WTC11 (cell line): ENCODE measurements around the gene USP15. TPM values are rescaled to one million over a fixed set of nuclear protein-coding genes. Genes with fewer than 3 reads are reported as not detected.

Experiments used
- ATAC-seq: fragments of 200-7000 bp; cut with Tn5 transposase; 2 replicates; pipeline ENCODE4 v1.10.0; 2021; ENCODE audit warnings: mild to moderate bottlenecking, moderate library complexity
- CTCF ChIA-PET: fragments of 300-600 bp; sonication (Branson Sonifier 250); formaldehyde crosslinking; loops from one replicate; lab custom pipeline; 2021; ENCODE audit warnings: antibody characterized with exemption; lab: Charles Lee
- POLR2A ChIA-PET: fragments of 350-600 bp; sonication (Branson Sonifier 250); formaldehyde crosslinking; loops from one replicate; lab custom pipeline; 2021; ENCODE audit warnings: antibody characterized with exemption; lab: Charles Lee
- DNase-seq: peaks from one replicate; pipeline ENCODE4 v3.0.0; 2021; ENCODE audit warnings: low spot score
- H3K27ac Mint-ChIP-seq: 2 replicates; pipeline ENCODE4 v1.8.0; 2021; ENCODE audit warnings: mixed read lengths
- H3K27me3 Mint-ChIP-seq: 2 replicates; pipeline ENCODE4 v1.8.0; 2021; ENCODE audit warnings: low read depth, mild to moderate bottlenecking, moderate library complexity, mixed read lengths
- H3K36me3 Mint-ChIP-seq: 2 replicates; pipeline ENCODE4 v1.8.0; 2021; ENCODE audit warnings: mixed read lengths
- H3K4me1 Mint-ChIP-seq: 2 replicates; pipeline ENCODE4 v1.8.0; 2022; ENCODE audit warnings: mixed read lengths
- H3K4me3 Mint-ChIP-seq: 2 replicates; pipeline ENCODE4 v1.8.0; 2021; ENCODE audit warnings: mild to moderate bottlenecking, moderate library complexity, mixed read lengths
- H3K9me3 Mint-ChIP-seq: 2 replicates; pipeline ENCODE4 v1.8.0; 2021; ENCODE audit warnings: mixed read lengths
- CREM ChIP-seq: sonication (generic); formaldehyde crosslinking; IDR thresholded peaks from 2 replicates; pipeline ENCODE4 v1.8.1; 2022; ENCODE audit warnings: mild to moderate bottlenecking, missing genetic modification reagents, moderate library complexity
- FOXJ3 ChIP-seq: sonication (generic); formaldehyde crosslinking; IDR thresholded peaks from 2 replicates; pipeline ENCODE4 v1.9.0; 2021; ENCODE audit warnings: missing genetic modification reagents, mild to moderate bottlenecking, borderline replicate concordance
- HMGA2 ChIP-seq: fragments of 250-450 bp; sonication (Bioruptor Pico); IDR thresholded peaks from 2 replicates; pipeline ENCODE4 v1.4.0; 2021; ENCODE audit warnings: mild to moderate bottlenecking, moderate library complexity
- JUN ChIP-seq: sonication (generic); formaldehyde crosslinking; IDR thresholded peaks from 2 replicates; pipeline ENCODE4 v1.8.0; 2023; ENCODE audit warnings: mild to moderate bottlenecking, missing genetic modification reagents
- RORB ChIP-seq: fragments of 250-450 bp; sonication (Bioruptor Pico); IDR thresholded peaks from 2 replicates; pipeline ENCODE4 v1.9.0; 2021; ENCODE audit warnings: mild to moderate bottlenecking
- SOX15 ChIP-seq: fragments of 250-450 bp; sonication (Bioruptor Pico); IDR thresholded peaks from 2 replicates; pipeline ENCODE4 v1.9.0; 2021; ENCODE audit warnings: mild to moderate bottlenecking
- TEAD1 ChIP-seq: sonication (generic); formaldehyde crosslinking; IDR thresholded peaks from 2 replicates; pipeline ENCODE4 v1.8.0; 2022; ENCODE audit warnings: mild to moderate bottlenecking, missing genetic modification reagents
- ZBTB21 ChIP-seq: sonication (generic); formaldehyde crosslinking; IDR thresholded peaks from 2 replicates; pipeline ENCODE4 v1.8.1; 2023; ENCODE audit warnings: mild to moderate bottlenecking, missing genetic modification reagents, borderline replicate concordance
- ZNF219 ChIP-seq: sonication (generic); formaldehyde crosslinking; IDR thresholded peaks from 2 replicates; pipeline ENCODE4 v1.8.0; 2023; ENCODE audit warnings: missing genetic modification reagents, mild to moderate bottlenecking, borderline replicate concordance
- ZNF263 ChIP-seq: sonication (generic); formaldehyde crosslinking; IDR thresholded peaks from 2 replicates; pipeline ENCODE4 v1.8.1; 2022; ENCODE audit warnings: low read depth, mild to moderate bottlenecking, moderate library complexity, missing genetic modification reagents
- ZNF317 ChIP-seq: sonication (generic); formaldehyde crosslinking; IDR thresholded peaks from 2 replicates; pipeline ENCODE4 v1.8.1; 2023; ENCODE audit warnings: low read depth, mild to moderate bottlenecking, moderate library complexity, missing genetic modification reagents, borderline replicate concordance
- ZNF423 ChIP-seq: fragments of 250-450 bp; sonication (Bioruptor Pico); IDR thresholded peaks from 2 replicates; pipeline ENCODE4 v2.1.2; 2022; ENCODE audit warnings: mild to moderate bottlenecking, moderate library complexity
- total RNA-seq: library from RNA; stranded (reverse); gene quantifications from 3 replicates; pipeline ENCODE4 v1.2.3, GENCODE V29; 2021
- TF ChIP-seq, protein P1 (sequence below): sonication (generic); formaldehyde crosslinking; IDR thresholded peaks from 2 replicates; pipeline ENCODE4 v1.8.1; 2023; ENCODE audit warnings: mild to moderate bottlenecking, missing genetic modification reagents, moderate library complexity
- TF ChIP-seq, protein P2 (sequence below): sonication (generic); formaldehyde crosslinking; IDR thresholded peaks from 2 replicates; pipeline ENCODE4 v1.8.0; 2022; ENCODE audit warnings: mild to moderate bottlenecking, missing genetic modification reagents
- TF ChIP-seq, protein P3 (sequence below): sonication (generic); formaldehyde crosslinking; IDR thresholded peaks from 2 replicates; pipeline ENCODE4 v1.8.0; 2023; ENCODE audit warnings: mild to moderate bottlenecking, missing genetic modification reagents
- TF ChIP-seq, protein P4 (sequence below): sonication (generic); formaldehyde crosslinking; IDR thresholded peaks from 2 replicates; pipeline ENCODE4 v1.8.0; 2022; ENCODE audit warnings: mild to moderate bottlenecking, missing genetic modification reagents
- TF ChIP-seq, protein P5 (sequence below): sonication (generic); formaldehyde crosslinking; IDR thresholded peaks from 2 replicates; pipeline ENCODE4 v1.8.1; 2022; ENCODE audit warnings: low read depth, mild to moderate bottlenecking, moderate library complexity, missing genetic modification reagents, borderline replicate concordance
- TF ChIP-seq, protein P6 (sequence below): sonication (generic); formaldehyde crosslinking; IDR thresholded peaks from 2 replicates; pipeline ENCODE4 v1.8.1; 2023; ENCODE audit warnings: mild to moderate bottlenecking, missing genetic modification reagents
- TF ChIP-seq, protein P7 (sequence below): fragments of 250-450 bp; sonication (Bioruptor Pico); IDR thresholded peaks from 2 replicates; pipeline ENCODE4 v1.9.0; 2021; ENCODE audit warnings: moderate library complexity, mild to moderate bottlenecking, inconsistent platforms, borderline replicate concordance
- TF ChIP-seq, protein P8 (sequence below): sonication (generic); formaldehyde crosslinking; conservative IDR thresholded peaks from 2 replicates; pipeline ENCODE4 v1.8.1; 2023; ENCODE audit warnings: mild to moderate bottlenecking, low read depth, missing genetic modification reagents, moderate library complexity

The USP15 gene
- total RNA-seq, 1 experiment from 2014 or later = 37.2 TPM

DNA sequence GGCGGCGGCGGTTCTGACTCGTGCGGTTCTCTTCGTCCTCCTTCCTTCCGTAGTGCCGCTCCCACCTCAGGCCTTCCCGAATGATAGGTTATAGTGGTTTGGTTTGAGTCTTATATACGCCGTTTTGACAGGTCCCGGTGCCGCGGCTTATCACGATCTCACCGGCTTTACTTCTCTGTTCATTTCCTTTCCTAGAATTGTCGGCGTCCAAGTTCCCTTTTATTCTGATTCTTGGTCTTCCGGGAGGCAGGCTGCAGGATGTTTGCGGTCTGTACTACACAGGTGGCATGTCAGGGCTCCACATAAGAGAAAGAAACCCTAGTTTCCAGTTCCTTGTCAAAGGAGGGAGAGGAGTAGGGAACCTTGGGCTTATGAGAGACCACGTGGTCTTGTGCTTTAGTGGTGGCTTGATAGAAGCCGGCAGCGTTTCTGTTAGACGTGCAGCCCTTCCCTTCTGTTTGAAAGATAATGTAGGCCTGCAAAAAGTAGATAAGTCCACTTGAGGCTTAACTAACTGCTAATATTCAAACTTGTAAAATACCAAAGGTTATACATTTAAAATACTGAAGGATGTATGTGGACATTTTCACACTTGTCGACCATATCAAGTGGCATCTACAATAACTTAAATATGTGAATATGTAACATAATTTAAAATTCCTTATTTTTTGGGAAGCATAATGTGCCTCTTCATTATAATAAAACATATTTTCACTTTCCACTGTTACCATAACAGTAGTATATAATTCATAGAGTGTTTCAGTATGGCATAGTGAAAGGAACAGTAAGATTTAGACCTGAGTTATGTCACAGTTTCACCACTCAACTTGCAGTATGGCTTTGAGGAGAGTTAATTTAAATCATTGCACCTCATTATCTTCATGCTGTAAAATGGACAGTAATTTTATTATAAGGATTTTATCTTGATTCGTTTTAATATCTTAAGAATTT is 804 bp downstream of the USP15 start:
- POLR2A ChIA-PET = no interaction called here
- Mint-ChIP-seq H3K4me1 (peaks cover 11% of the 10 kb centered on the region), H3K27me3 (no peaks in the 10 kb centered on the region), H3K4me3 (peak overlapping the region; percentile 99), H3K36me3 (no peaks in the 10 kb centered on the region), H3K9me3 (no peaks in the 10 kb centered on the region)
- no peak for DNase-seq
- CTCF ChIA-PET = no interaction called here
- no peak for TF ChIP-seq TEAD1 (CRISPR knock-in tag)
- TF ChIP-seq, protein P1, sequence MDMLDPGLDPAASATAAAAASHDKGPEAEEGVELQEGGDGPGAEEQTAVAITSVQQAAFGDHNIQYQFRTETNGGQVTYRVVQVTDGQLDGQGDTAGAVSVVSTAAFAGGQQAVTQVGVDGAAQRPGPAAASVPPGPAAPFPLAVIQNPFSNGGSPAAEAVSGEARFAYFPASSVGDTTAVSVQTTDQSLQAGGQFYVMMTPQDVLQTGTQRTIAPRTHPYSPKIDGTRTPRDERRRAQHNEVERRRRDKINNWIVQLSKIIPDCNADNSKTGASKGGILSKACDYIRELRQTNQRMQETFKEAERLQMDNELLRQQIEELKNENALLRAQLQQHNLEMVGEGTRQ = peak; percentile 72
- TF ChIP-seq, protein P2, sequence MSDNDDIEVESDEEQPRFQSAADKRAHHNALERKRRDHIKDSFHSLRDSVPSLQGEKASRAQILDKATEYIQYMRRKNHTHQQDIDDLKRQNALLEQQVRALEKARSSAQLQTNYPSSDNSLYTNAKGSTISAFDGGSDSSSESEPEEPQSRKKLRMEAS (CRISPR knock-in tag) = 0 out of 2 replicates have a peak, but pooled peaks have one; percentile 10
- TF ChIP-seq, protein P3, sequence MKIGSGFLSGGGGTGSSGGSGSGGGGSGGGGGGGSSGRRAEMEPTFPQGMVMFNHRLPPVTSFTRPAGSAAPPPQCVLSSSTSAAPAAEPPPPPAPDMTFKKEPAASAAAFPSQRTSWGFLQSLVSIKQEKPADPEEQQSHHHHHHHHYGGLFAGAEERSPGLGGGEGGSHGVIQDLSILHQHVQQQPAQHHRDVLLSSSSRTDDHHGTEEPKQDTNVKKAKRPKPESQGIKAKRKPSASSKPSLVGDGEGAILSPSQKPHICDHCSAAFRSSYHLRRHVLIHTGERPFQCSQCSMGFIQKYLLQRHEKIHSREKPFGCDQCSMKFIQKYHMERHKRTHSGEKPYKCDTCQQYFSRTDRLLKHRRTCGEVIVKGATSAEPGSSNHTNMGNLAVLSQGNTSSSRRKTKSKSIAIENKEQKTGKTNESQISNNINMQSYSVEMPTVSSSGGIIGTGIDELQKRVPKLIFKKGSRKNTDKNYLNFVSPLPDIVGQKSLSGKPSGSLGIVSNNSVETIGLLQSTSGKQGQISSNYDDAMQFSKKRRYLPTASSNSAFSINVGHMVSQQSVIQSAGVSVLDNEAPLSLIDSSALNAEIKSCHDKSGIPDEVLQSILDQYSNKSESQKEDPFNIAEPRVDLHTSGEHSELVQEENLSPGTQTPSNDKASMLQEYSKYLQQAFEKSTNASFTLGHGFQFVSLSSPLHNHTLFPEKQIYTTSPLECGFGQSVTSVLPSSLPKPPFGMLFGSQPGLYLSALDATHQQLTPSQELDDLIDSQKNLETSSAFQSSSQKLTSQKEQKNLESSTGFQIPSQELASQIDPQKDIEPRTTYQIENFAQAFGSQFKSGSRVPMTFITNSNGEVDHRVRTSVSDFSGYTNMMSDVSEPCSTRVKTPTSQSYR = no peak
- TF ChIP-seq, protein P4, sequence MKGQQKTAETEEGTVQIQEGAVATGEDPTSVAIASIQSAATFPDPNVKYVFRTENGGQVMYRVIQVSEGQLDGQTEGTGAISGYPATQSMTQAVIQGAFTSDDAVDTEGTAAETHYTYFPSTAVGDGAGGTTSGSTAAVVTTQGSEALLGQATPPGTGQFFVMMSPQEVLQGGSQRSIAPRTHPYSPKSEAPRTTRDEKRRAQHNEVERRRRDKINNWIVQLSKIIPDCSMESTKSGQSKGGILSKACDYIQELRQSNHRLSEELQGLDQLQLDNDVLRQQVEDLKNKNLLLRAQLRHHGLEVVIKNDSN = peak; percentile 68
- TF ChIP-seq ZNF423 (CRISPR knock-in tag) = no peak
- TF ChIP-seq, all 79 proteins: peak for 3
- ATAC-seq = peak; percentile 4; the same call in 1 of the 2 replicates
- H3K27ac Mint-ChIP-seq = peak overlapping the region; percentile 81

DNA sequence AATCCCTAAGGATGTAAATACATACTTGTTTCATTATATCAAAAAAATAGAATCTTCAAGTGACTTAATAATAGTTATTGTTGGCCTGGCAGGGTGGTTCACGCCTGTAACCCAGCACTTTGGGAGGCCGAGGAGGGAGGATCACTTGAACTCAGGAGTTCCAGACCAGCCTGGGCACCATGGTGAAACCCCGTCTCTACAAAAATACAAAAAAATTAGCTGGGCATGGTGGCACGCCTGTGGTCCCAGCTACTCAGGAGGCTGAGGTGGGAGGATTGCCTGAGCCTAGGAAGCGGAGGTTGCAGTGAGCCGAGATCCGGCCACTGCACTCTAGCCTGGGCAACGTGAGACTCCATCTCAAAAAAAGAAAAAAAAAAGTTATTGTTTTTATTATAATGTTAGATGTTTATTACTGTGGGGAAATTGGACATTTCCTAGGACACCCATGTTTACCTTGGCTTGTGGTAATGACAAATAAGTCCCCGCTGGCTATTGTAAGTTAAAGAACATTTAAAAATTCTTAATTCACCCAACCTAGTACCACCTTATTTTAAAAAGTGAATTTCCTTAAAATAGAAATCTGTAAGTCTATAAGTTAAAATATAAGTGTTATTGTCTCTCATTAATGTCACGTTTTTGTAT is 1.8 kb downstream of the USP15 start:
- peaks cover 11% of the 10 kb centered on the region for H3K4me1 Mint-ChIP-seq
- H3K36me3 Mint-ChIP-seq = no peaks in the 10 kb centered on the region
- ATAC-seq (no peak), DNase-seq (no peak)
- H3K9me3 Mint-ChIP-seq = no peaks in the 10 kb centered on the region
- ChIA-PET POLR2A (no interaction called here), CTCF (no interaction called here)
- H3K27me3 Mint-ChIP-seq = no peaks in the 10 kb centered on the region
- peak overlapping the region; percentile 99 for H3K4me3 Mint-ChIP-seq
- TF ChIP-seq HMGA2 (CRISPR knock-in tag) = no peak
- TF ChIP-seq, protein P5, sequence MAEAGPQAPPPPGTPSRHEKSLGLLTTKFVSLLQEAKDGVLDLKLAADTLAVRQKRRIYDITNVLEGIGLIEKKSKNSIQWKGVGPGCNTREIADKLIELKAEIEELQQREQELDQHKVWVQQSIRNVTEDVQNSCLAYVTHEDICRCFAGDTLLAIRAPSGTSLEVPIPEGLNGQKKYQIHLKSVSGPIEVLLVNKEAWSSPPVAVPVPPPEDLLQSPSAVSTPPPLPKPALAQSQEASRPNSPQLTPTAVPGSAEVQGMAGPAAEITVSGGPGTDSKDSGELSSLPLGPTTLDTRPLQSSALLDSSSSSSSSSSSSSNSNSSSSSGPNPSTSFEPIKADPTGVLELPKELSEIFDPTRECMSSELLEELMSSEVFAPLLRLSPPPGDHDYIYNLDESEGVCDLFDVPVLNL = no peak
- TF ChIP-seq, protein P6, sequence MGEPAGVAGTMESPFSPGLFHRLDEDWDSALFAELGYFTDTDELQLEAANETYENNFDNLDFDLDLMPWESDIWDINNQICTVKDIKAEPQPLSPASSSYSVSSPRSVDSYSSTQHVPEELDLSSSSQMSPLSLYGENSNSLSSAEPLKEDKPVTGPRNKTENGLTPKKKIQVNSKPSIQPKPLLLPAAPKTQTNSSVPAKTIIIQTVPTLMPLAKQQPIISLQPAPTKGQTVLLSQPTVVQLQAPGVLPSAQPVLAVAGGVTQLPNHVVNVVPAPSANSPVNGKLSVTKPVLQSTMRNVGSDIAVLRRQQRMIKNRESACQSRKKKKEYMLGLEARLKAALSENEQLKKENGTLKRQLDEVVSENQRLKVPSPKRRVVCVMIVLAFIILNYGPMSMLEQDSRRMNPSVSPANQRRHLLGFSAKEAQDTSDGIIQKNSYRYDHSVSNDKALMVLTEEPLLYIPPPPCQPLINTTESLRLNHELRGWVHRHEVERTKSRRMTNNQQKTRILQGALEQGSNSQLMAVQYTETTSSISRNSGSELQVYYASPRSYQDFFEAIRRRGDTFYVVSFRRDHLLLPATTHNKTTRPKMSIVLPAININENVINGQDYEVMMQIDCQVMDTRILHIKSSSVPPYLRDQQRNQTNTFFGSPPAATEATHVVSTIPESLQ = no peak
- TF ChIP-seq, protein P7, sequence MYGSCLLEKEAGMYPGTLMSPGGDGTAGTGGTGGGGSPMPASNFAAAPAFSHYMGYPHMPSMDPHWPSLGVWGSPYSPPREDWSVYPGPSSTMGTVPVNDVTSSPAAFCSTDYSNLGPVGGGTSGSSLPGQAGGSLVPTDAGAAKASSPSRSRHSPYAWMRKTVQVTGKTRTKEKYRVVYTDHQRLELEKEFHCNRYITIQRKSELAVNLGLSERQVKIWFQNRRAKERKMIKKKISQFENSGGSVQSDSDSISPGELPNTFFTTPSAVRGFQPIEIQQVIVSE (CRISPR knock-in tag) = no peak
- TF ChIP-seq ZNF263 = no peak
- no peak for TF ChIP-seq JUN (CRISPR knock-in tag)
- TF ChIP-seq ZNF219 (CRISPR knock-in tag) = no peak
- TF ChIP-seq ZNF317 (CRISPR knock-in tag) = no peak
- TF ChIP-seq, protein P2 (CRISPR knock-in tag) = no peak
- TF ChIP-seq ZBTB21 = no peak
- TF ChIP-seq SOX15 (CRISPR knock-in tag) = no peak
- no peak for TF ChIP-seq CREM (CRISPR knock-in tag)
- TF ChIP-seq RORB (CRISPR knock-in tag) = no peak
- TF ChIP-seq, protein P8, sequence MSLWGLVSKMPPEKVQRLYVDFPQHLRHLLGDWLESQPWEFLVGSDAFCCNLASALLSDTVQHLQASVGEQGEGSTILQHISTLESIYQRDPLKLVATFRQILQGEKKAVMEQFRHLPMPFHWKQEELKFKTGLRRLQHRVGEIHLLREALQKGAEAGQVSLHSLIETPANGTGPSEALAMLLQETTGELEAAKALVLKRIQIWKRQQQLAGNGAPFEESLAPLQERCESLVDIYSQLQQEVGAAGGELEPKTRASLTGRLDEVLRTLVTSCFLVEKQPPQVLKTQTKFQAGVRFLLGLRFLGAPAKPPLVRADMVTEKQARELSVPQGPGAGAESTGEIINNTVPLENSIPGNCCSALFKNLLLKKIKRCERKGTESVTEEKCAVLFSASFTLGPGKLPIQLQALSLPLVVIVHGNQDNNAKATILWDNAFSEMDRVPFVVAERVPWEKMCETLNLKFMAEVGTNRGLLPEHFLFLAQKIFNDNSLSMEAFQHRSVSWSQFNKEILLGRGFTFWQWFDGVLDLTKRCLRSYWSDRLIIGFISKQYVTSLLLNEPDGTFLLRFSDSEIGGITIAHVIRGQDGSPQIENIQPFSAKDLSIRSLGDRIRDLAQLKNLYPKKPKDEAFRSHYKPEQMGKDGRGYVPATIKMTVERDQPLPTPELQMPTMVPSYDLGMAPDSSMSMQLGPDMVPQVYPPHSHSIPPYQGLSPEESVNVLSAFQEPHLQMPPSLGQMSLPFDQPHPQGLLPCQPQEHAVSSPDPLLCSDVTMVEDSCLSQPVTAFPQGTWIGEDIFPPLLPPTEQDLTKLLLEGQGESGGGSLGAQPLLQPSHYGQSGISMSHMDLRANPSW (CRISPR knock-in tag) = no peak
- no peak for TF ChIP-seq TEAD1 (CRISPR knock-in tag)
- TF ChIP-seq FOXJ3 (CRISPR knock-in tag) = no peak
- TF ChIP-seq, all 79 proteins: peak for 0
- no peak overlapping the region for H3K27ac Mint-ChIP-seq
